ENCODE results near the gene AKNA.

- TF ChIP-seq CTCF (IDR thresholded peaks at IDR 0.05) (no peak), POLR2A (IDR thresholded peaks at IDR 0.05) (no peak)
These were observed 26.6 kb upstream of the AKNA start for GRCh38 chr9:114414346-114414745.
